Measurements from ENCODE around the gene CHCHD4.
"Not testable (repeated sequence)": the region's sequence is repeated elsewhere in the genome, so short reads cannot be mapped to it uniquely, and the experiment has no call there.

CHCHD4 gene

DNA sequence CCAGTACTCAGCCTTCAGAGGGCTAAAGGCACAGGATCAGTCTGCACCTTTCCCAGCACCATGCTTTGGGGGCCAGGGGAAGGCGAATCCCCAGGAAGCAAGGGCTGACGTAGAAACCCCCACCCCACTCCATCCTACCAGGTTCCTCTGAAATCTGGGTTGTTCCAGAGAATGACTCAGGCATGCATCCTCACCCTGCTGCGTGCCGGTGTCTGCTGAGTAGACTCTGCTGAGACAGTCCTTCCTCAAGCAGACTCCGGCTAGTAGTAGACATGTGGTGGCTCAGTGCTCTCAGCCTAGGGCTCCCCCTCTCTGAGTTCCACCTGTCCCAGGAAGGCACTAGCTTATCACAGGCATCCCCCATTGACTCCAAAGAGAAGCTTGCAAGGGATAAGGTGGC, 9.2 kb upstream of the CHCHD4 start:
- no peak for DNase-seq

DNA sequence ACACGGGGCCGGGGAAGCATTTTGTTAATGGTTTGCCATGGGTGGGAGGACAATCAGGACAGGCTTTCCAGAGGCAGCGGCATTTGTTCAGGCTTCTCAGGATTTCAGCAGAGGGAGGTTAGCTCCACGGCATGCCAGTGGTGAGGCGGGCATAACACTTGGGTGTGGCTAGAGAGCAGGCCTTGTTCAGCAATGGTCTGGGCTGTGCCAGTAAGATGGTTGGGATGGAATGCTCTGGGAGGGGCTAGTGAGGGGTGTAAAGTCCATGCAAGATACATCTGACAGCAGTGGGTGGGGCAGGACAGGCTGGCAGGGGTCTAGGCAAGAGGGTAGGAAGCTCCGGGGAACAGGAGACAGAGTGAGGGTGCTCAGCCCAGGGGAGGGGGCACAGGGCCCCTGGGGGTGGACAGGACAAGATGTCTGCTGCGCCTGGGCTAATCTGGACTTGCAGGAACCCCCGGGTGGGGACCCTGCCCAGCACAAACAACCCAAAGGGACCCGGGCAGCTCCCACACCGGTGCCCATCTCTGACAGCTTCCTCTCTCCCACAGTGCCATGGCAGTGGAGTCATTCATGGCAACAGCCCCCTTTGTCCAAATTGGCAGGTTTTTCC, 8.6 kb upstream of the CHCHD4 start:
- no peak for DNase-seq

DNA sequence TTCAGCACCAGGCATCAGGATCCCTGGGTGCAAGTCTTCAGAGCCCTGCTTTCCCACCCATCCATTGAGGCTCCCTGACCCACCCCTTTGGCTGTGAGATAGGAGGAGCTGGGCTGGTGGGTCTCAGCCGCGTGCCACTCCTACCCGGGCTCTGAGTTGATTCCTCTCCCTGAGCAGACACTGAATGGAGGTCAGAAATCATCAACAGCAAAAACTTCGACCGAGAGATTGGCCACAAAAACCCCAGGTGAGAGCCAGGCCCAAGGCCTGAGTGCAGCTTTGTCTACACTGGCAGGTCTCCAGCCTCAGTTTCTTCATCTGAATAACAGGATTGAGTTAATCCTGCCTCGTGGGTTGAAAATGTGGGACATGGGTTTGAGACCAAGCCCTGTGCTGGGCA, 8.0 kb upstream of the CHCHD4 start:
- DNase-seq: no peak

DNA sequence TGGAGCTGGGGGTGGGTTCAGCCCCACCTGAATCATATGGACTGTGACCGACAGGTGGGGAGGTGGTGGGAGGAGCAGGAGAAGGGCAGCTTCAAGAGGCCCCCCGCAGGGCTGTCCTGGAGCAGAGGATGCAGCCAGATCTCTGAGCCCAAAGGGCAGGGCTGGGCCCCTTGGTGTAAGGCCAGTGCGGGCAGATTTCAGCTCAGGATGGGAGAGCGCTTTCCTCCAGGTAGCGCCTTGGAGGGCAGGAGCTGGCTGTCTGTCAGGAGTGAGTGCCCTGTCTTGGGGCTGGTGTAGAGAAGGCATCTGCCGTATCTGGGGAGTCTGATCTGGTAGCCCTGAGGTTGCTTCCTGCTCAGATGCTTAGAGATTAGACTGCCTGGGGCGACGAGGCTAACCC, 7.5 kb upstream of the CHCHD4 start:
- no peak for DNase-seq

DNA sequence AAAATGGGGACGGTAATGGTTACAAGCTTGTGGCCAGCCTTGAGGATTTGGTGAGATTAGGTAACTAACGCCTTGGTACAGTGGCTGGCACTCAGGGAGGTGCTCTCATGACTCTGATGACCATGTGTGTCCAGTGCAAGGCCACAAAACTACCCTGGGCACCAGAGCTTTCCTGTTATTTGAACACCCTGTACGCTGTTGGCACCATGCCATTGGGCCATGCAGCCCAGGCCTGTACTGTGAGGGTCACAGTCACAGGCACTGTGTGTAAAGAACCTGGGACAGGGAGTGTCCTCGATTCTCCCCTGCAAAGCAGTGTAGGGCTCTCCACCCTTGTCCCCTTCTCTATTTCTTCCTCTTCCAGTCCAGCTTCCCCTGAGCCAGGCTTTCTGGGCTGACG, 6.5 kb upstream of the CHCHD4 start:
- no peak for DNase-seq

DNA sequence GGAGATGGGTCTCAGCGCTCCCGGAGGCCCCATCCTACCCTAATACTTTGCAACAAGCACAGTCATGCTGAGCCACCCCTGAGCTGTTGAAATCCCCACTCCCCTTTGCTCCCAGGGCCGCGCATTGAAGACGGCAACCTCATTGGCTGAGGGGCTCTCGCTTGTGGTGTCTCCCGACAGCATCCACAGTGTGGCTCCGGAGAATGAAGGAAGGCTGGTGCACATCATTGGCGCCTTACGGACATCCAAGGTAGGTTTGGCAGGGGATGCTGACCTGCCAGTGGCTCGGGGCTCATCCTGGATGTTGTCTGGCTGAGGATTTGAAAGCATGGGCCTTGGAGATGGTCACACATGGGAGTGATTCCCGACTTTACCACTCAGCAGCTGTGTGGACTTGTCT, 6.0 kb upstream of the CHCHD4 start:
- DNase-seq: no peak

DNA sequence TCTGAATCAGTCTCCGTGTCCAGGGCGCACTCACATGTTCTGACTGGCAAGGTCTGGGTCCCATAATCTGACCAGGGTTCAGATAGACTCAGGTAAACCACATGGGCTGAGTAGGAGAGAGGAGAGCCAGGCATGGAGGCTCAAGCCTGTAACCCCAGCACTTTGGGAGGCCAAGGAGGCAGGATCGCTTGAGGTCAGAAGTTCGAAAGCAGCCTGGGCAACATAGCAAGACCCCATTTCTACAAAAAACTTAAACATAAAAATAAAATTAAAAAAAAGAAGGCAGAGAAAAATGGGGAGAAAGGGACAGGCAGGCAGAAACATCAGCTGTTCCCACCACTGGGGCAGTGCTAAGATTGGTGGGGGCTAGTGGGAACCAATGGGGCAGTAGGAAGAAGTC, 5.6 kb upstream of the CHCHD4 start:
- no peak for DNase-seq

DNA sequence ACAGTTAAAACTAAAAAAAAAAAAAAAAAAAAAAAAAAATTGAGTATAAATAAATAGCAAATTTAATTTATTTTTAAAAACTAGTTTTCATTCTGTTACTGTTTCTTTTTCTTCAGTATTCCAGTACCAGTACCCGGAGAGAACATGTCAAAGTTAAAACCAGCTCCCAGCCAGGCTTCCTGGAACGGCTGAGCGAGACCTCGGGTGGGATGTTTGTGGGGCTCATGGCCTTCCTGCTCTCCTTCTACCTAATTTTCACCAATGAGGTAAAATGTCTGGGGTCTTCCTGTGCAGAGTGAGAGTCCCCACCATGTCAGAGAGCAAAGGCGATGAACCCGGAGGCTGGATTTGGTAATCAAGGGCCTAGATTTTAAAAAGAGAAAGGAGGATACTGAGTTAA, 4.6 kb upstream of the CHCHD4 start:
- DNase-seq: no peak

DNA sequence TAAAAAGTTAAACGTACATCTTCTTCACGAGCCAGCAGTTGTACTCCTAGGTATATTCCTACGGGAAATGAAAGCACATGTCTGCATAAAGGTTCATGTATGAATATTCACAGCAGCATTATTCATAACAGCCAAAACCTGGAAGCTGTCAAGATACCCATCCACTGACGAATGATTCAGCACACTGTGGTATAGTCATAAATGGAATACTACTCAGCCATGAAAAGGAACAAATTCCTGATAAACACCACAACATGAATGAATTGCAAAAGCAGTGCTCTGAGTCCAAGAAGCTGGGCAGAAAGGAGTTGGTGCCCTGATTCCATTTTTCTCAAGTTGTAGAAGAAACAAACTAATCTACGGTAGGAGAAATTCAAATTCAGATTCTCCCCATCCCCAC, 4.1 kb upstream of the CHCHD4 start:
- no peak for DNase-seq

DNA sequence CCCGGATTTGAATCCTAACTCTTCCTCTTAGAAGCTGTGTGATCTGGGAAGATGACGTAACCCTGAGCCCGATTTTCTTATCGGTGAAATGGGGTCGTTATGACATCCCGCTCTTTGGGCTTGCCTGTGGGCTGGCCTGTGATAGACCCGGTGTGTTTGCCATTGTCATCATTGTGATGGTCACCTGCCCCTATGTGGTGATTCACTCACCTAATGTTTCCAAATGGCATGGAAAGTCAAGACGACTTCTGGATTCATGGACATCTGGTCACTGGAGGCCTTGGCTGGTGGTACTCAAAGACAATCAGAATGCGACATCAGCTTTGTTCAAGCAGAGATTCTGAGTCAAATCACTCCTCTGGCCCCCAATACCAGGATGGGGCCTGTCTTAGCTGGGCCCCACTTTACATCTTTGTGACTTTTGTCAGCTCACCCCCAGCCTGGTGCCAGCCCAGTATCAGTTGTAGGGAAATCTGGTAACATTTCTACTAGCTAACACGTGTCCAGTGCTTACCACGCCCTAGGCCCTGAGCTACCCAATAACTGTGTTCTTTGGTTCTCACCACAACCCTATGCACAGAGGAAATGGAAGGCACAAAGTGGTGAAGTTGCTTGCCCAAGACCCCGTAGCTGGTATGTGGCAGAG, 3.0 kb upstream of the CHCHD4 start:
- DNase-seq: no peak

DNA sequence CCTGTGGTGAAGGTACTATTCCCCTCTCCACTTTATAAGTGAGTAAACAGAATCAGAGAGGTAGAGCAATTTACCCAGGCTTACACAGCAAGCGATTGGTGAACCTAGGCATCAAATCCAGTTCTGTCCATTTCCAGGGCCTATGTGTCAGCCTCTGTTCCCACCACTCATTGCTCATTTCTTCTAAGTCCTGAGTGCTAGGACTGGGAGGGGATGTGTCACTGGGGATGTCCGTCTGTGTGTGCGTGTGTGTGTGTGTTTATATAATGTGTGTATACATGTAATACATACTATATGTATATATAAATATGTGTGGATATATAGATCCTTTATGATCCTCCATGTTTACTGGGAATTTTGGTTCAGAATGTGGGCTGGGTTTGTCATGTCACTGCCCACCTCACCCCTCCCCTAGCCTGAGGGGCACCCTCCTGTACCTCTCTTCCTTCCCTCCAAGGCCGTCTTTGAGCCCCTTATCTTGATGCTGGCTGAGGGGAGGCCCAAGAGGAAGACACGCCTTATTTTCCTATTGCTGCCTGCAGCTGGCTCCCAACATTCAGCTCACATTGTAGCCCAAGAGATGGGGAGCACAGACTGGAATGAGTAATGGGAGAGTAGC, 2.3 kb upstream of the CHCHD4 start:
- no peak for DNase-seq

DNA sequence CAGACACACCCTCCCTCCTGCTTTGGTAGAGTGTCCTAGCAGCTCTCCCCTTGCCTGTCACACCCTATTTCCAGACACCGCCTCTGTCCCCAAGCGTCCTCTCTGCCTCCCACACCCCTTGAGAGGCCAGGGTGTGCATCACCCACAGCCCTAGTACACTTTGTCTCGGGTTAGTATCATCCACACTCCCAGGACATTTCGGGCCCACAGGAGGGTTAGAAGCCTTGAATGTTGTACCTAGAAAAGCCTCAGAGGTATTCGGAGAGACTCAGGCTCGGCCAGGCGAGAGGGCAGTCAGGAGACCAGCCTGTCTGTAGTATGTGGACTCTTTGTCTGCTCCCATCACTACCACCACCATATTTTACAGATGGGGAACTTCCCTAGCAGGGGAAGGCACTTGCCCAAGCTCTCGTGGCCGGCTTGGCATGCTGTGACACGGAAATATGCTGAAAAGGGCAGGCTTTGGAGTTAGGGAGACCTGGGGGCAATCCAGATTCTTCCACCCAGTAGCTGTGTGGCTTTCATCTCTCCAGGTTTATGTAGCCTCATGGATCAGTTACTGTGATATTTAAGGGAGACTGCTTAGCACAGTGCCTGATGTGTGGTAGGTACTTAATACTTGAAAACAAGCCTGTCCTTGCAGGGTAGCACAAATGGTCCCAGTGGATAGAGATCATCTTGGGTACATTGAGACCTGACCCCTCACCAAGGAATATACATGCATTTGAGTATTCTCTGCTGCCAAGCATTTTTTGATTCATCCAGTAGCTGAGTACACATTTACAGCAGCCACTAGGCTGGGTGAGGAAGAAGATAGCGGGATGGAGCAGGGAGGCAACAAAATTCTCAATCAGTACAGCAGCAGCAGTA, 1.6 kb upstream of the CHCHD4 start:
- no peak for DNase-seq

DNA sequence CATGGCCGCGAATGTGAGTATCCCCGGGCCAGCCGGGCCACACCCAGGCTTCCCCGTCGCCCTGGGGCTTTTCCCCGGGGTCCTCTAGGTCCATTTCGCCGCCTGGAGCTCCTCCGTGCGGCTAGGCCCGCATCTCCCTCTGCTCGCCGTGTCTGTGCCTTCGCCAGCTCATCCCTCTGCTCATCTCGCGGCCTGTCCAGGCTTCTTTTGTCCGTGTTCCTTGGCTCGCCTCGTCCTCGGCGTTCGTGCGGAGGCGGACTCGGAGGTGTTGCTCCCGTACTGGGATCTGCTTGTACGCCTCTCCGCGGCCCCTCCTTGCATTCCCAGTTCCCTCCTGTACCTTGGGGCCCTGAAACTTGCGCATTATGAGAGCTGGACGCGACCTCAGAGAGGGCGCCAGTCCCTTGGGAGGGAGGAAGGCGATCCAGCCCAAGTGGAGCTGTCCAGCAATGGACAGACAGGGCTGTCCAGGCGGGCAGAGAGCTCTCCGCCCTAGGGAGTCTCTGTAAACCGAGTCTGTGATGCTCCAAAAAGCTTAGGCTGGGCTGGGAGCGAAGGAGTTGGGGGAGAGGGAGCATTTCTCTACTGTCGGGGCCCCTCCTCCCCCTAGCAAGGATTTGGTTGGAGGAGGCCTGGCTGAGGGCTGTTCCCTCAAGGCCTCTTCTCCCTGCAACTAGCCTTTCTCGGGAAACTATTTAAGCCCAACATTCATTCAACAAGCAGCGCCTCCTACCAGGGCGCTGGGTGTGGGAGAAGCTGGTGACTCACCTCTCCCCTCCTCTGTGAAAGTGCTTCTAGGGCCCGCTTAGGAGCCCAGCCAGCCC, 735 bp upstream of the CHCHD4 start:
- DNase-seq: peak; percentile 59

DNA sequence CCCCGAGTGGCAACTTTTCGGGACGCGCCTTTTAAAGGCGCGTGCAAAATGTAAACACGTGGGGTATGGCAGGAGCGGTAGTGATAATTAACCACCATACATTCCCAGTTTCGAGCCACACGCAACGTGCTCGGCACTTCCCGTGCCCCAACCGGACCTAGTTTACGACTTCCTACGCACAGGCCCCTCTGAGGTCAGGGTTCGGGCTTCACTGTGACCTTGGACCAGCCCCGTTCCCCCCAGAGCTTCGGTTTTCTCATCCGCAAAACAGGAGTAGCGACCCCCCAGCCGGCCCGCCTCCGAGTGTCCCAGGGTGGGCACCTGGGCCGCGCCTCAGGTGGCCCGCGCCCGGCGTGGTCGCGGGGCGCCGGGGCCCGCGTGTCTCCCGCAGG, 451 bp downstream of the CHCHD4 start:
- peak; percentile 66 for DNase-seq

DNA sequence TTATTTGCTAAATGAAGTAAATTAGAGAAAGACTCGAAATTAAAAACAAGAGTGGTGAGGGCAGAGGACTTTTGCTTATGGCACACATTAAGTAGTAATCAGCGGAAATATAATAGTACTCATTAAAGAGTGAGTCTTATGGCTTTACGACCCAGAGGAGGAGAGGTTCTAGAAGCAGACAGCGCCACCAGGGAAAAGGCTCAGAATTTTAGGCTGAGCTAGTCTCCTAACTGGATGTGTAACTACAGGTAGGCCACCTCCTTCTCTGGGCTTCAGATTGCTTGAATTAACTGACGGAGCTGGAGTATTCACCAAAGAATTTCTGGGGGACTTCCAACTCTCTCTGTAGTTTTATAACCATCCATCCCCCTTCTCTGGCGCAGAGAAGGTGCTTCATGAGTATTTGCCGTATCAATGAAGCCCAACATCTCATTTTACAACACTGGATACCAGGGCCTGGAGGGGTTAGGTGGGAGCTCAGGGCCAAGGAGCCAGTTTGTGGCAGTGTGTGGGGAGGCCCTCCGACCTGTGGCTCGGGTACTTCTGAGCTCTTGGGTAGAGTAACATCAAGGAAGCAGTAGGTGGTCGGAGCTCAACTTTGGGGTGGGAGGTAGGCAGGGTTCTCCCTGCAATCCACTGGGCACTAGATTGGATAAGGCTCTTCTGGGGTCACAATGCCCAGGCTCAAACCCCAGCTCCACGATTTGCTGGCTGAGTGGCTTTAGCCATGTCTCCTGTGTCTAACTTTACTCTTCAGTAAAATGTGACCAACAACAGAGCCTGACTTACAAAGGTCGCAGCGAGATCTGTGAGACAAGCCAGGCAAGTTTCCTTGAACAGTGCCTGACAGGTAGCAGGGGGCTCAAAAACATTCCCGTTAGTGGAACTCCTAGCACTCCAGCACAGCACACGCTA, 1.1 kb downstream of the CHCHD4 start:
- no peak for DNase-seq

DNA sequence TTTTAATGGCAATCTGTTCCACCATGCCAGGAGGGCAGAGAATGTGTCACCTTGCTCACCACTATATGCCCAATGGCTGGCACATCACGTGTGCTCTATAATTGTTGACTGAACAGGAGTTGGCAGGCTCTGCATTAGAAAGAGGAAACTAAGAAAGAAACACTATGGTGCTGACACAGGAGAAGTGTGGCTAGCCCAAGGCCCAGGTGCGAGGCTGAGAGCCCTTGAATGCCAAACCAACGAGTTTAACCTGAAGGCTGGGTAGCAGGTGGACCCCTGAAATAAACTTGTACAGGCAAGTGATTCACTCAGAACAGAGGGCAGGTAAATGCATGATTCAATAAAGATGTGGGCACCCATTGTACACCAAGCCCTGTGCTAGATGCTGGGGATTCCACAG, 2.4 kb downstream of the CHCHD4 start:
- DNase-seq: no peak

DNA sequence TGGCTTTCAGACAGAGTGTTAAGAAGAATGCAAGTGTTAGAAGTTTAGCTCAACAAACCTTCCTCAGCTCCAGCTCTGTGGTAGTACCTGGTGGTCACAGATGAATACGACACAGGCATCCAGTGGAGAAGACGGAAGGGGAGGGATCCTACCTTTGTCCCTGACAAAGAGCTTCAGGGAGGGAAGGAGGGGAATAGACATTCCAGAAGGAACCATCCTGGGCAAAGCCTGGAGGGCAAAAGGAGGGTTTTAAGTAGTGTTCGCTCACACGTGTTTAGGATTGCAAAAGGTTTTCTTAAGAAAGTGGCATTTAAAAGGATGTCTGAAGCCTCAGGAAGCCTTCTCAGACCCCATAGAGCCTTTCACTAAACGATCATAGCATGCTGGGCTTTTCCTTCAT, 2.8 kb downstream of the CHCHD4 start:
- no peak for DNase-seq

DNA sequence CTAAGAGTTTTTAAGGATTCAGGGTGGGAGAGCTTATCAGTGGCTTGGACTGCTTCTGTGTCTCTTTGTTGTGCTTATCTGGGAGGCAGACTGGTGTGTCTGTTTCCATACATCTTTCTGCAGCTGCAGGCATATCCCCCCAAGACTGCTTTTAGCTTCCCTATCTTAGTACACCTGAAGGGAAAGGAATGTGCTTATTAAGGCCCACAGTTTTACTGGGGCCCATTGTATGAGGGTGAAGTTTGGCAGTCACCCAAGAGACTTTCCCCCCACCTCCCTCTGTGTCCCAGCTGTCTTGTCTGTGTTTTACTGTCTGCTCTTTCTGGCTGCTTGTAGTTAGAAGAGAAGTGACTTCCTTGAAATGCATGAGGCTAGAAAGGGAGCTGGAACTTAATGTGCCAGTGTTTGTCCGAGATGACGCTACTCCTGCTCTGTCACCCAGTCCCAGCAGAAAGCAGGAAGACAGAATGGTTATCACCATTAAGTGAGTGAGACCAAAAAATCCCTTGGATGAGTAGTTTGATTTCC, 3.7 kb downstream of the CHCHD4 start:
- not testable (repeated sequence) for DNase-seq

DNA sequence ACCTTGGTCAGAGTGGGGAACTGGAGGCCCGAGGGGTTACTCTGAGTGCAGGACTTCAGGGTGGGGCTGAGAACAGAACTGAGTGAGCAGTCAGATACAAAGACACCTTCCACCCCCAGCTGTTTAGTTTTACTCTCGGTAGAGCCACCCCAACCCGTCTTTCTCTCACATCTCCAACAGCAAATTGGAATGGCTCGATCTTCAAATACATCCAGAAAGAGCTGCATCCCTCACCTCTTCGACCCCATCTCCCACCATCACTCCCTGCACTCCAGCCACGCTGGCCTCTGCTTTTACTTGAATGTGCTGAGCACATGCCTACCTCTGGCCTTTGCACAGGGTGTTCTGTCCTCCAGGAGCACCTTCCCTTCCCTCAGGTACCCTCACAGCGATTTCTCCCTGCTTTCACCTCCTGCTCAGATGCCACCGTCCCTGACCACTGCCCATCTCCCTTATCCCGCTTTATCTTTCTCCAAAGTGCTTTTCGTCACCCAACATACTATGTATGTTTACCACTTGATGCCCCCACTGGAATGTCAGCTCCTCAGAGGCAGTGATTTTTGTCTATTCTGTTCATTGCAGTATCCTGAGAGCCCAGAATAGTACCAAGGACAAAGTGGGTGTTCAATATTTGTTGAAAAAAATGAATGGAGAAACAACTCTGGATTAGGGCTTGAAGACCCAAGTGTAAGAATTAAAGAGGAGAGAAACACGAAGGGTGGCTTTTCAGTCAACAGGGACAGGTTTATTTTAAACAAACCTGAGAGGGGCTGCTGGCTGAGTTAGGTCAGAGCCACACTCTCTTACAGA, 4.4 kb downstream of the CHCHD4 start:
- no peak for DNase-seq

DNA sequence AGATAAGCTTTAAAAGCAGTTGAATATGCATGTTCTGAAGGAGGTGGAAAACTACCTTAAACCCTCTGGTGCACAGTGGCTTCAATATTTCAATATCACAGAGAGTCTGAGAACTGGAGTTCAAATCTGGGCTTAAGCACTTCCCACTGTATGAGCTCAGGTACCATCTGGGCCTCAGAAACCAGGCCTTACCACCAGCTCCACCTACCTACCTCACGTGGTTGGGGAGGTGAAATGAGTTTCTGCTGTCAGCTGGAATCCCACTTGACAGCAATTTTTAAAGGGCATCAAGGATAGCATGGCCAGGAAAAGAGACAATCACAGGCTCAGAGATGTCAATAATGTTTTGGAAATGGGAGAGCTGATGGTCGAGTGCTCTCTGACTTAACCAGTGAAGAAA, 5.0 kb downstream of the CHCHD4 start:
- no peak for DNase-seq
